Measurements from ENCODE around the gene CAD.

- TF ChIP-seq EZH2 (IDR thresholded peaks at IDR 0.05; ENCODE audit: insufficient read depth, low read length) (no peak), CTCF (IDR thresholded peaks at IDR 0.05; ENCODE audit: insufficient read depth, low read depth, low read length) (no peak)
Observed at GRCh38 chr2:27218614-27219013, 1.4 kb downstream of the CAD start.

All from astrocyte (in vitro differentiated cells and primary cell).